ENCODE results near the gene CYP11A1.

DNA sequence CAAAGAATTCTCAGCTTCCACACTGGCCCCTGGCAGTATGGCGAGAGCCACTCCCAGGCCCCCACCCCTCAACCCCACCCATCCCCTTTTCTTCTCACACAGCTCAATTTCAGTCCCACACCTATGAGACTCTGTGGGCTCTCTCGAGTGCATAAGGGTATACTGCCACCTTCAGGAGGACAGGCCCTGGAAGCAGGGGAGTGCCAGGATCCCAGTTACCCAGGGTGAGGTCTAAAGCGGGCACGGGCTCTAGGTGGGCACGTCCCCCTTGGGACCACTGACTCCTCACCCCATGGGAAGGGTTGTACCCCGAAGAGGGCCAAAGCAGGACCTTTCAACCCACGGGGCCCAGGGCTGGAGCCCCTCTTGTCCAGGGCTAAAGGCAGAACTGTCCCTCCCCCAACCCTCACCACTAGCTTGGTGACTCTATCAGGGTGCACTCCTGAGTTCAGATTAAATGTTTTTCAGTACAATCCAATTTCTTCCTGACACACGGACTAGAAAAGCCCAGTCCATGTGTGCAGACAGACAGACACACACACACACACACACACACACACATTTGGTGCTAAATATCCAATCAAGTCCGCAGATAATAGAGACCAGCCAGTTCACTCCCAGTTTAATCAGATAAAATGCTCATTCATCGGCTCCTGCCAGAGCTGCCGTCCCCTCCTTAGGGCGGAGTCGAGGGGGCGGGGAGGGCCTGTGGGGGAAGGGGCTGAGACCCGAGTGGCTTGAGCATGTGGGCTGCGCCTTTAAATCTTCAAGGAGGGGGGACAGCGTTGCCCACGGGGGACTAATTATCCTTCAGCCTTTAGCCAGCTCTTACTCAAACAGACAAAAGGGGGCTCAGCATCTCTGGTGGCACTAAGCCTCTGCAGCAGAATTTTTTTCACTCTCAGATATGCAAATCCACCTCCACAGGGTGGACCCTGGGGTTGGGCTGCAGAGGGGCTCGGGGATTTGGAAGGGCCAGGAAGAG is 59.3 kb downstream of the CYP11A1 start:
- TF ChIP-seq, protein P1, sequence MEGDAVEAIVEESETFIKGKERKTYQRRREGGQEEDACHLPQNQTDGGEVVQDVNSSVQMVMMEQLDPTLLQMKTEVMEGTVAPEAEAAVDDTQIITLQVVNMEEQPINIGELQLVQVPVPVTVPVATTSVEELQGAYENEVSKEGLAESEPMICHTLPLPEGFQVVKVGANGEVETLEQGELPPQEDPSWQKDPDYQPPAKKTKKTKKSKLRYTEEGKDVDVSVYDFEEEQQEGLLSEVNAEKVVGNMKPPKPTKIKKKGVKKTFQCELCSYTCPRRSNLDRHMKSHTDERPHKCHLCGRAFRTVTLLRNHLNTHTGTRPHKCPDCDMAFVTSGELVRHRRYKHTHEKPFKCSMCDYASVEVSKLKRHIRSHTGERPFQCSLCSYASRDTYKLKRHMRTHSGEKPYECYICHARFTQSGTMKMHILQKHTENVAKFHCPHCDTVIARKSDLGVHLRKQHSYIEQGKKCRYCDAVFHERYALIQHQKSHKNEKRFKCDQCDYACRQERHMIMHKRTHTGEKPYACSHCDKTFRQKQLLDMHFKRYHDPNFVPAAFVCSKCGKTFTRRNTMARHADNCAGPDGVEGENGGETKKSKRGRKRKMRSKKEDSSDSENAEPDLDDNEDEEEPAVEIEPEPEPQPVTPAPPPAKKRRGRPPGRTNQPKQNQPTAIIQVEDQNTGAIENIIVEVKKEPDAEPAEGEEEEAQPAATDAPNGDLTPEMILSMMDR (IDR thresholded peaks at IDR 0.05): peak in 5 of 6 experiments; percentile 43 to 68 (median 64)
- TF ChIP-seq POLR2A (IDR thresholded peaks at IDR 0.05): no peak

All from esophagus squamous epithelium (tissue), 4 donors.